CD4-positive, alpha-beta T cell (primary cell): ENCODE measurements around the gene IL17RB. TPM values are rescaled to one million over a fixed set of nuclear protein-coding genes. Genes with fewer than 3 reads are reported as not detected.

Source experiments
- ATAC-seq: fragments of 200-7000 bp; cut with Tn5 transposase; one replicate; pipeline ENCODE4 v1.10.0; 2022; ENCODE audit warnings: mild to moderate bottlenecking; ENCODE audit not compliant: poor library complexity
- CTCF ChIA-PET: fragments of 350-600 bp; sonication (Branson Sonifier 250); formaldehyde crosslinking; loops from one replicate; lab custom pipeline; 2021; ENCODE audit warnings: antibody characterized with exemption, inconsistent platforms; lab: Charles Lee
- POLR2A ChIA-PET: fragments of 350-600 bp; sonication (Branson Sonifier 250); formaldehyde crosslinking; loops from one replicate; lab custom pipeline; 2021; ENCODE audit warnings: antibody characterized with exemption, inconsistent platforms; lab: Charles Lee
- DNase-seq, 14 experiments: peaks; one replicate each; pipeline ENCODE4 v3.0.0-alpha.2; 2013 to 2020; ENCODE audit warnings: mixed read lengths in 2 of 14
- H3K27ac ChIP-seq, 2 donors: one replicate each; pipeline versions ENCODE4 v1.5.1 to v1.7.0; 2013; ENCODE audit warnings: low read length in 2 of 2, low read depth in 1 of 2, mild to moderate bottlenecking in 1 of 2
- H3K27me3 ChIP-seq, 2 experiments: 1 replicate in 1 of 2; 2 replicates in 1 of 2; pipeline versions ENCODE4 v1.6.1 to v1.7.0; 2013; ENCODE audit warnings: low read length in 2 of 2, control low read depth in 1 of 2, mild to moderate bottlenecking in 1 of 2, moderate library complexity in 1 of 2; ENCODE audit not compliant: insufficient read depth in 2 of 2, control insufficient read depth in 1 of 2
- H3K36me3 ChIP-seq: one replicate; pipeline ENCODE4 v1.6.1; 2013; ENCODE audit warnings: low read length, control low read depth; ENCODE audit not compliant: insufficient read depth
- H3K4me1 ChIP-seq: one replicate; pipeline ENCODE4 v1.6.1; 2013; ENCODE audit warnings: low read length, control low read depth; ENCODE audit not compliant: insufficient read depth
- H3K4me3 ChIP-seq: one replicate; pipeline ENCODE4 v1.5.1; 2013; ENCODE audit warnings: mild to moderate bottlenecking, low read length, moderate library complexity
- H3K9me3 ChIP-seq, 2 experiments: 1 replicate in 1 of 2; 2 replicates in 1 of 2; pipeline versions ENCODE4 v1.6.1 to v1.7.0; 2013; ENCODE audit warnings: low read length in 2 of 2, mild to moderate bottlenecking in 2 of 2, control low read depth in 1 of 2, moderate library complexity in 1 of 2; ENCODE audit not compliant: control insufficient read depth in 1 of 2, insufficient read depth in 1 of 2
- H3K27ac Mint-ChIP-seq: one replicate; pipeline ENCODE4 v1.8.0; 2020; ENCODE audit warnings: mixed read lengths
- H3K27me3 Mint-ChIP-seq: one replicate; pipeline ENCODE4 v1.8.0; 2021; ENCODE audit warnings: mixed read lengths
- H3K36me3 Mint-ChIP-seq: one replicate; pipeline ENCODE4 v1.8.0; 2021; ENCODE audit warnings: low read depth, mixed read lengths
- H3K4me1 Mint-ChIP-seq: one replicate; pipeline ENCODE4 v1.8.0; 2021; ENCODE audit warnings: low read depth, mixed read lengths
- H3K4me3 Mint-ChIP-seq: one replicate; pipeline ENCODE4 v1.8.0; 2020; ENCODE audit warnings: mild to moderate bottlenecking, mixed read lengths
- H3K9me3 Mint-ChIP-seq: one replicate; pipeline ENCODE4 v1.8.0; 2020; ENCODE audit warnings: mixed read lengths
- CTCF ChIP-seq: fragments of 200-600 bp; IDR thresholded peaks from one replicate; pipeline ENCODE4 v1.8.0; 2022; ENCODE audit warnings: antibody characterized with exemption, mild to moderate bottlenecking
- intact Hi-C, 2 experiments: fragments of 100-400 bp; cut with DNase I in 1 of 2; cut with micrococcal nuclease in 1 of 2; formaldehyde crosslinking; loops; one replicate each; pipeline versions ENCODE4 v1.15.1 to v1.9.0; 2023 to 2025; cut with DNase I, micrococcal nuclease
- total RNA-seq, 174 experiments: library from RNA in 2 of 174; stranded (reverse) in 2 of 174; gene quantifications; one replicate each; pipeline ENCODE4 v1.2.3 and lab custom pipeline; 2021 to 2026

IL17RB gene
- total RNA-seq, 2 experiments from 2014 or later: 0.22 to 0.36 TPM

- no peak for TF ChIP-seq CTCF
- Histone ChIP-seq H3K27me3 (peaks cover 0 to 2% of the 10 kb centered on the region in 2 experiments), H3K9me3 (no peaks in the 10 kb centered on the region), H3K27ac (no peak overlapping the region), H3K4me3 (no peak overlapping the region), H3K4me1 (no peaks in the 10 kb centered on the region), H3K36me3 (no peaks in the 10 kb centered on the region)
- Mint-ChIP-seq H3K36me3 (no peaks in the 10 kb centered on the region), H3K4me1 (no peaks in the 10 kb centered on the region), H3K4me3 (no peak overlapping the region), H3K27ac (no peak overlapping the region), H3K27me3 (peaks cover 6% of the 10 kb centered on the region), H3K9me3 (no peaks in the 10 kb centered on the region)
- intact Hi-C loops: no loop called here
- ATAC-seq (no peak), DNase-seq (peak in 1 of 14 experiments; percentile 13)
- CTCF ChIA-PET: no interaction called here
- POLR2A ChIA-PET: interaction anchor here (0.9 kb wide), 1 partner anchor 64 kb away, joined by 6 read pairs; no protein-coding TSS in a partner anchor
These were observed 11.8 kb upstream of the IL17RB start for GRCh38 chr3:53834429-53835095.

GRCh38 chr3:53835257-53835656 lies 11.1 kb upstream of the IL17RB start:
- CTCF ChIA-PET: no interaction called here
- H3K36me3 ChIP-seq: no peaks in the 10 kb centered on the region
- ATAC-seq (no peak), DNase-seq (no peak)
- TF ChIP-seq CTCF: no peak
- POLR2A ChIA-PET: interaction anchor here (0.9 kb wide), 1 partner anchor 63 kb away, joined by 6 read pairs; no protein-coding TSS in a partner anchor
- intact Hi-C loops: no loop called here
- Mint-ChIP-seq H3K9me3 (no peaks in the 10 kb centered on the region), H3K4me1 (no peaks in the 10 kb centered on the region), H3K4me3 (no peak overlapping the region), H3K36me3 (no peaks in the 10 kb centered on the region), H3K27me3 (peaks cover 6% of the 10 kb centered on the region), H3K27ac (no peak overlapping the region)
- no peaks in the 10 kb centered on the region for H3K9me3 ChIP-seq
- H3K27me3 ChIP-seq: peaks cover 0 to 2% of the 10 kb centered on the region in 2 experiments
- no peaks in the 10 kb centered on the region for H3K4me1 ChIP-seq
- H3K27ac ChIP-seq: no peak overlapping the region
- no peak overlapping the region for H3K4me3 ChIP-seq

GRCh38 chr3:53836084-53836872 lies 10.1 kb upstream of the IL17RB start:
- no peaks in the 10 kb centered on the region for H3K9me3 Mint-ChIP-seq
- Histone ChIP-seq H3K27ac (no peak overlapping the region), H3K4me1 (no peaks in the 10 kb centered on the region), H3K36me3 (no peaks in the 10 kb centered on the region), H3K4me3 (no peak overlapping the region), H3K9me3 (no peaks in the 10 kb centered on the region), H3K27me3 (peaks cover 0 to 2% of the 10 kb centered on the region in 2 experiments)
- H3K4me3 Mint-ChIP-seq: no peak overlapping the region
- ChIA-PET POLR2A (no interaction called here), CTCF (no interaction called here)
- no peak overlapping the region for H3K27ac Mint-ChIP-seq
- intact Hi-C loops: no loop called here
- DNase-seq: no peak
- no peaks in the 10 kb centered on the region for H3K4me1 Mint-ChIP-seq
- TF ChIP-seq CTCF: no peak
- H3K36me3 Mint-ChIP-seq: no peaks in the 10 kb centered on the region
- H3K27me3 Mint-ChIP-seq: peaks cover 6% of the 10 kb centered on the region
- no peak for ATAC-seq
